ENCODE data around the gene CADM2.

DNA sequence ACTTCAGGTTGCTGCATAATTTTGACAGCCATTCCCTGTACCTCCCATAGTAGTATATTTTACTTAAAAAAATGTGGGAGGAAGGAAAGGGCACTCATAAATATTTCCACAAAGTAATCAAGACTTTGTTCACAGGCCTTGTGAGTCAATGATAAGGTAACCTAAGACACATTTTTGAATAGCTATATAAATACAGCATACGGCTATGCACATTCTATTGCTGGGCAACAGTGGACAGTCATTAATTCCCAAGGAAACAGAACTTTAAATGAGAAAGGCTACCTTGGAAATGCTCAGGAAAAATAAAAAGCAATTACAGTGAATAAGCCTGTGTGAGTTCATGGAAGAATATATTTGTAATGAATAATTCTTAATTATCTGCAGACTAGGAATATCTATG, 144.0 kb downstream of the CADM2 start:
- TF ChIP-seq POLR2A (IDR thresholded peaks at IDR 0.05) (no peak), POLR2AphosphoS5 (IDR thresholded peaks at IDR 0.05) (no peak)
- TF ChIP-seq, protein P1, sequence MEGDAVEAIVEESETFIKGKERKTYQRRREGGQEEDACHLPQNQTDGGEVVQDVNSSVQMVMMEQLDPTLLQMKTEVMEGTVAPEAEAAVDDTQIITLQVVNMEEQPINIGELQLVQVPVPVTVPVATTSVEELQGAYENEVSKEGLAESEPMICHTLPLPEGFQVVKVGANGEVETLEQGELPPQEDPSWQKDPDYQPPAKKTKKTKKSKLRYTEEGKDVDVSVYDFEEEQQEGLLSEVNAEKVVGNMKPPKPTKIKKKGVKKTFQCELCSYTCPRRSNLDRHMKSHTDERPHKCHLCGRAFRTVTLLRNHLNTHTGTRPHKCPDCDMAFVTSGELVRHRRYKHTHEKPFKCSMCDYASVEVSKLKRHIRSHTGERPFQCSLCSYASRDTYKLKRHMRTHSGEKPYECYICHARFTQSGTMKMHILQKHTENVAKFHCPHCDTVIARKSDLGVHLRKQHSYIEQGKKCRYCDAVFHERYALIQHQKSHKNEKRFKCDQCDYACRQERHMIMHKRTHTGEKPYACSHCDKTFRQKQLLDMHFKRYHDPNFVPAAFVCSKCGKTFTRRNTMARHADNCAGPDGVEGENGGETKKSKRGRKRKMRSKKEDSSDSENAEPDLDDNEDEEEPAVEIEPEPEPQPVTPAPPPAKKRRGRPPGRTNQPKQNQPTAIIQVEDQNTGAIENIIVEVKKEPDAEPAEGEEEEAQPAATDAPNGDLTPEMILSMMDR (IDR thresholded peaks at IDR 0.05), result no peak

All from prostate gland (tissue), 2 donors.